H7 (cell line): Measurements from ENCODE around the gene KIRREL3. TPM values are rescaled to one million over a fixed set of nuclear protein-coding genes. Genes with fewer than 3 reads are reported as not detected.

Source experiments
- DNase-seq: peaks from one replicate; pipeline ENCODE4 v3.0.0; 2012
- H3K27me3 ChIP-seq: 2 replicates; pipeline ENCODE4 v1.6.0; 2011; ENCODE audit warnings: mild to moderate bottlenecking, low read length; ENCODE audit not compliant: control insufficient read depth, insufficient read depth
- H3K36me3 ChIP-seq: replicated peaks from 2 replicates; pipeline ENCODE4 v1.5.1; 2011; ENCODE audit warnings: low read length; ENCODE audit not compliant: control insufficient read depth, insufficient read depth
- H3K4me3 ChIP-seq: 2 replicates; pipeline ENCODE4 v1.5.1; 2011; ENCODE audit warnings: low read depth, mild to moderate bottlenecking, control low read depth, low read length, moderate library complexity; ENCODE audit not compliant: insufficient read depth
- total RNA-seq: library from RNA; depleted of rRNA; stranded (reverse); fragments of >200 nt; shearing (Covaris generic); gene quantifications from 2 replicates; pipeline ENCODE4 v1.2.3, GENCODE V29; 2014

Gene KIRREL3
- total RNA-seq, 1 experiment from 2014 or later = 0.10 TPM

DNA sequence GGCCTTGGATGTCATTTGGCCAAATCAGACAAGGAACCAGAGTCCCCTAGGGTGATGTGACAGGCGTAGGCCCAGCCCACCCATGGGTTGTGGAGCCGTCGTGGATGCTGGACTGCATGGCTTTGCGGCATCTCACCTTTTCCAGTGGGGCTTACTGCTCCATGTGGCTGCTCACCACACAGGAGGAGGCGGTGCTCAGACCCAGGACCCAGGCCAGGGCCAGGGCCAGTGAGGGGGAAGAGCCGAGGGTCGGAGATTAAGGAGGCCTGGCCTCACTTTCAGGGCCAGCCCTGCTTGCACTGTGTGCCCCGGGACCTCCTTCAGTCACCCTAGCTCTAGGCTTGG is 539.5 kb downstream of the KIRREL3 start:
- no peaks in the 10 kb centered on the region for H3K27me3 ChIP-seq
- H3K36me3 ChIP-seq = no peaks in the 10 kb centered on the region
- no peak for DNase-seq
- H3K4me3 ChIP-seq = no peak overlapping the region

- no peak for DNase-seq
- no peaks in the 10 kb centered on the region for H3K36me3 ChIP-seq
- H3K4me3 ChIP-seq = no peak overlapping the region
- no peaks in the 10 kb centered on the region for H3K27me3 ChIP-seq
These were observed 540.0 kb downstream of the KIRREL3 start for GRCh38 chr11:126460417-126461095.

GRCh38 chr11:126459691-126460281 is 540.8 kb downstream of the KIRREL3 start:
- Histone ChIP-seq H3K4me3 (no peak overlapping the region), H3K27me3 (no peaks in the 10 kb centered on the region), H3K36me3 (no peaks in the 10 kb centered on the region)
- no peak for DNase-seq

- Histone ChIP-seq H3K36me3 (no peaks in the 10 kb centered on the region), H3K27me3 (no peaks in the 10 kb centered on the region), H3K4me3 (no peak overlapping the region)
- no peak for DNase-seq
These were observed 542.8 kb downstream of the KIRREL3 start for GRCh38 chr11:126457817-126458216.

DNA sequence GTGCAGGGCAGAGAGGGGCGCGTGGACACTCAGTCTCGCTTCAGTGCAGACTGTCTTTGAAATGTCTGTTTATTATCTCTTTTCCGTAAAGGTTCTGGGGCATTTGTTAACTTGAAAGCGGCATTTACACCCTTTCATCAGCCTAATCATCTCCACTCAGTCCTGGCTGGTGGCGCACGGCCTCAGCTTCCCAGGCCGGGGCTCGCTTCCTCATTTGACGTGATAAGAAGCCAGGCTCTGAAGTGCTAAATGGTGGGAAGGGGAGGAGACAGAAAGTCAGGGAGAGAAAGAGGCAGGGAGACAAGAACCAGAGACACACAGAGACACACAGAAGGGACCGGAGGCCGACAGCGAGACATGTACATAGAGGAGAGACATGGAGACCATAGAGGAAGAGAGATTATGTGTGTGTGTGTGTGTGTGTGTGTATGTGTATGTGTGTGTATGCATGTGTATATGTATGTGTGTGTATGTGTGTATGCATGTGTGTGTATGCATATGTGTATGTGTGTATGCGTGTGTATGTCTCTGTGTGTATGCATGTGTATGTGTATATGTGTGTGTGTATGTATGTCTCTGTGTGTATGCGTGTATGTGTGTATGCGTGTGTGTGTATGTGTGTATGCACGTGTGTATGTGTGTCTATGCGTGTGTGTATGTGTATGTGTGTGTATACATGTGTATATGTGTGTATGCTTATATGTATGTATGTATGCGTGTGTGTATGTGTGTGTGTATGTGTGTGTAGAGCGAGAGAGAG is 543.6 kb downstream of the KIRREL3 start:
- no peak for DNase-seq
- no peak overlapping the region for H3K4me3 ChIP-seq
- no peaks in the 10 kb centered on the region for H3K36me3 ChIP-seq
- H3K27me3 ChIP-seq = no peaks in the 10 kb centered on the region

- Histone ChIP-seq H3K27me3 (no peaks in the 10 kb centered on the region), H3K36me3 (no peaks in the 10 kb centered on the region)
- no peak for DNase-seq
These were observed 544.5 kb downstream of the KIRREL3 start for GRCh38 chr11:126456089-126456488.

DNA sequence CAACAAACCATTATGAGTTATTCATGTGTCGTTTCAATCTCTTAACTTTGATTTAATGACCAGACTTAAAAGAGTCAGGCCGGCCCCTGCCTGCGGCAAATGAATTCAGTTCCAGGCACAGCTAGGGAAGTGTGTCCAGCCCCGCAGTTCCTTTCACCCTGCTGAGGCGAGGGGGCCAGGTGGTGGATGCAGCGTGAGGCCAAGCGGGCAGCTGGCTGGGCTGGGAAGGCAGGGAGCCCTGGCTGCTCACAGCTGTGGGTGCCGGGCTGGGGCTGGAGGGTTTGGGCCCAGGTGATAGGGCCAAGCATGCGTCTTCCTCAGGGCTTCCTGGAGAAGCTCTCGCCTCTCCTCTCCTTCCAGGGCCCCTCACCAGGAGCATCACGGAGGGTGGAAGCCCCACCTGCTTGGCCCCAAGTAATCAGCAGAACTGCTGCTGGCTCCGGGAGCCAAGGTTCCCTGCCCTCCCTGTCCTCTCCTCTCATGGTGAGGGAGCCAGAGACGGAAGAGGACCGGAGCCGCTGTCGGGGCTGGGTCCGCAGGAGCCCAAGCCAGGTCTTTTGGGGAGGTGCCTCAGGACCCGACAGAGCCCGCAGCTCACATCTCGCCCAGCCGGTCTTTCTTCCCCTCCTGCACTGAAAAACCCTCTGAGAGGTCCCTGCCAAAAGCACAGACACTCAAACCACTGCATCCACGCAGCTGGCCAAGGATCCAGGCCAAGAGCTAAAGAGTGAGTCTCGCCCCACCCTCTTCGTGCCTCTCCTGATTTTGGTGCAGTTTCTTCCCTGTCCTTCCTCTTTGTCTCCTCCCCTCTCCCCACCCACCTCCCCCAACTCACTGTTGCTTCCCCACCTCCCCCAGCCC is 548.1 kb downstream of the KIRREL3 start:
- DNase-seq = no peak
- H3K27me3 ChIP-seq = no peaks in the 10 kb centered on the region
- no peak overlapping the region for H3K4me3 ChIP-seq
- no peaks in the 10 kb centered on the region for H3K36me3 ChIP-seq

More at GRCh38 chr11:126456089-126456488, 544.5 kb downstream of the KIRREL3 start:
- no peak overlapping the region for H3K4me3 ChIP-seq

- no peak for DNase-seq
- no peak overlapping the region for H3K4me3 ChIP-seq
- no peaks in the 10 kb centered on the region for H3K27me3 ChIP-seq
These were observed 549.3 kb downstream of the KIRREL3 start for GRCh38 chr11:126451211-126451802.

DNA sequence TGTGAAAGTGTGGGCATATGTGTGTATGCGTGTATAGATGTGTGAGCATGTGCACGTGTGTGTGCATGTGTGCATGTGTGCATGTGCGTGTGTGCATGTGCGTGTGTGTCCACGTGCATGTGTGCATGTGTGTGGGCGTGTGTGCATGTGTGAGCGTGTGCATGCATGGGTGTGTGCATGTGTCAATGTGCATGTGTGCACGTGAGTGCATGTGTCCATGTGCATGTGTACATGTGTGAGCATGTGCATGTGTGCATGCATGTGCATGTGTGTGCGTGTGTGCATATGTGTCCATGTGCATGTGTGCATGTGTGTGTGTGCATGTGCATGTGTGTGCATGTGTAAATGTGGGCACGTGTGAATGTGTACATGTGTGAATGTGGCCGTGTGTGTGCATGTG is 549.8 kb downstream of the KIRREL3 start:
- no peaks in the 10 kb centered on the region for H3K27me3 ChIP-seq
- no peak for DNase-seq
- H3K36me3 ChIP-seq = no peaks in the 10 kb centered on the region
- H3K4me3 ChIP-seq = no peak overlapping the region

More at GRCh38 chr11:126451211-126451802, 549.3 kb downstream of the KIRREL3 start:
- no peaks in the 10 kb centered on the region for H3K36me3 ChIP-seq

DNA sequence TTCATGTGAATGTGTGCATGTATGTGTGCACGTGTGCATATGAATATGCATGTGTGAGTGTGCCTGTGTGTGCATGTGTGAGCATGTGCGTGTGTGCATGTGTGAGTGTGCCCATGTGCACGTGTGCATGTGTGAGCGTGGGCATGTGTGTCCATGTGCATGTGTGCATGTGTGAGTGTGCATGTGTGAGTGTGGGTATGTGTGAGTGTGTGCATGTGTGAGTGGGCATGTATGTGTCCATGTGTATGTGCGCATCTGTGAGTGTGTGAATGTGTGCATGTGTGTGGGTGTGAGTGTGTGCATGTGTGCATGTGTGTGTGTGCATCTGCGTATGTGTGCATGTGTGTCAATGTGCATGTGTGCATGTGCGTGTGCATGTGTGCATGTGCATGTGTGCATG is 550.4 kb downstream of the KIRREL3 start:
- Histone ChIP-seq H3K36me3 (no peaks in the 10 kb centered on the region), H3K27me3 (no peaks in the 10 kb centered on the region), H3K4me3 (no peak overlapping the region)
- DNase-seq = no peak

DNA sequence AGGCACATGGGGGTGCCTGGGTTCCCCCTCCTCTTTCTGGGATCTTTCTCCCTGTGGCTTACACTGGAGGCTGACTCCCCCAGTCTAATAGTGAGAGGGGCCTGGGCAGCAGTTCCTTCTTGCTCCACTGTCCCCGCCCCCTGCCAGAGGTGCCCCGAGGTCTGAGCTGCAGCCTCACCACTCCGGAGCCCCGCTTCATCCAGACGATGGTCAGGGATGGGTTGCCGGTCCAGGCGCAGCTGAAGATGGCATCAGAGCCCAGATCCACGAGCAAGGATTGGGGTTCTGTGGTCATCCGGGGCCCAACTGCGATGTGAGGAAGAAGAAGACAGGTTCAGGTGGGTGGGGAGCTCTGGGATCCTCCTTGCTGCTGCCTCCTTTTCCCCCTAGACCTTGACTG is 554.0 kb downstream of the KIRREL3 start:
- DNase-seq = no peak
- no peak overlapping the region for H3K4me3 ChIP-seq
- no peaks in the 10 kb centered on the region for H3K27me3 ChIP-seq
- H3K36me3 ChIP-seq = no peaks in the 10 kb centered on the region

GRCh38 chr11:126444072-126444471 is 556.5 kb downstream of the KIRREL3 start:
- no peak for DNase-seq
- Histone ChIP-seq H3K36me3 (no peaks in the 10 kb centered on the region), H3K4me3 (no peak overlapping the region), H3K27me3 (no peaks in the 10 kb centered on the region)

GRCh38 chr11:126443120-126443519 is 557.5 kb downstream of the KIRREL3 start:
- Histone ChIP-seq H3K4me3 (no peak overlapping the region), H3K36me3 (no peaks in the 10 kb centered on the region), H3K27me3 (no peaks in the 10 kb centered on the region)
- DNase-seq = no peak
